Progenitor cell of endocrine pancreas (in vitro differentiated cells): ENCODE results near the gene CAVIN3. TPM values are rescaled to one million over a fixed set of nuclear protein-coding genes. Genes with fewer than 3 reads are reported as not detected.

ENCODE experiments used
- DNase-seq: peaks from one replicate; pipeline ENCODE4 v3.0.0; 2021; ENCODE audit warnings: low spot score; ENCODE audit not compliant: unreplicated experiment
- H3K27ac Mint-ChIP-seq: 2 replicates; pipeline ENCODE4 v1.8.0; 2021; ENCODE audit warnings: mild to moderate bottlenecking, moderate library complexity, mixed read lengths
- H3K27me3 Mint-ChIP-seq: 2 replicates; pipeline ENCODE4 v1.8.0; 2021; ENCODE audit warnings: mixed read lengths
- H3K36me3 Mint-ChIP-seq: 2 replicates; pipeline ENCODE4 v1.8.0; 2022; ENCODE audit warnings: mixed read lengths; ENCODE audit not compliant: insufficient read depth
- H3K4me1 Mint-ChIP-seq: 2 replicates; pipeline ENCODE4 v1.8.0; 2021; ENCODE audit warnings: low read depth, mixed read lengths
- H3K4me3 Mint-ChIP-seq: 2 replicates; pipeline ENCODE4 v1.8.0; 2021; ENCODE audit warnings: low read depth, mild to moderate bottlenecking, moderate library complexity, mixed read lengths
- H3K9me3 Mint-ChIP-seq: 2 replicates; pipeline ENCODE4 v1.8.0; 2021; ENCODE audit warnings: low read depth, mixed read lengths
- CTCF ChIP-seq: fragments of 200-600 bp; sonication (generic); IDR thresholded peaks from one replicate; pipeline ENCODE4 v1.5.0; 2021; ENCODE audit warnings: antibody characterized with exemption, mild to moderate bottlenecking; ENCODE audit not compliant: unreplicated experiment
- total RNA-seq: library from RNA; stranded (reverse); gene quantifications from 2 replicates; pipeline ENCODE4 v1.2.1, GENCODE V29; 2021

The CAVIN3 gene
- total RNA-seq, 1 donor from 2014 or later, result 6.7 TPM

- no peak for DNase-seq
- no peaks in the 10 kb centered on the region for H3K27me3 Mint-ChIP-seq
- H3K36me3 Mint-ChIP-seq, result no peaks in the 10 kb centered on the region
- H3K4me3 Mint-ChIP-seq, result no peak overlapping the region
- no peaks in the 10 kb centered on the region for H3K9me3 Mint-ChIP-seq
- no peak overlapping the region for H3K27ac Mint-ChIP-seq
- no peak for TF ChIP-seq CTCF
- H3K4me1 Mint-ChIP-seq, result peaks cover 39% of the 10 kb centered on the region
These were observed 36.9 kb upstream of the CAVIN3 start for GRCh38 chr11:6357222-6357621.

GRCh38 chr11:6356503-6357055 lies 36.3 kb upstream of the CAVIN3 start:
- Mint-ChIP-seq H3K36me3 (no peaks in the 10 kb centered on the region), H3K27ac (peak overlapping the region; percentile 81), H3K27me3 (no peaks in the 10 kb centered on the region), H3K9me3 (no peaks in the 10 kb centered on the region), H3K4me3 (no peak overlapping the region), H3K4me1 (peaks cover 39% of the 10 kb centered on the region)
- TF ChIP-seq CTCF, result no peak
- DNase-seq, result no peak

GRCh38 chr11:6354651-6355485 lies 34.6 kb upstream of the CAVIN3 start:
- no peaks in the 10 kb centered on the region for H3K27me3 Mint-ChIP-seq

GRCh38 chr11:6353367-6353987 lies 33.2 kb upstream of the CAVIN3 start:
- Mint-ChIP-seq H3K4me3 (no peak overlapping the region), H3K9me3 (no peaks in the 10 kb centered on the region), H3K4me1 (peaks cover 39% of the 10 kb centered on the region), H3K27me3 (no peaks in the 10 kb centered on the region), H3K27ac (no peak overlapping the region), H3K36me3 (no peaks in the 10 kb centered on the region)
- DNase-seq, result peak; percentile 67
- TF ChIP-seq CTCF, result peak; percentile 97

More at GRCh38 chr11:6354651-6355485, 34.6 kb upstream of the CAVIN3 start:
- no peak for TF ChIP-seq CTCF
- no peak for DNase-seq
- Mint-ChIP-seq H3K4me1 (peaks cover 39% of the 10 kb centered on the region), H3K4me3 (no peak overlapping the region), H3K27ac (peak overlapping the region; percentile 85), H3K9me3 (no peaks in the 10 kb centered on the region), H3K36me3 (no peaks in the 10 kb centered on the region)

GRCh38 chr11:6351782-6352382 lies 31.6 kb upstream of the CAVIN3 start:
- TF ChIP-seq CTCF, result no peak
- Mint-ChIP-seq H3K36me3 (no peaks in the 10 kb centered on the region), H3K27ac (no peak overlapping the region), H3K4me1 (peaks cover 30% of the 10 kb centered on the region), H3K4me3 (no peak overlapping the region), H3K9me3 (no peaks in the 10 kb centered on the region), H3K27me3 (no peaks in the 10 kb centered on the region)
- DNase-seq, result no peak
